H9 (cell line): ENCODE data around the gene NKD1. TPM values are rescaled to one million over a fixed set of nuclear protein-coding genes. Genes with fewer than 3 reads are reported as not detected.

Source experiments
- DNase-seq: peaks from one replicate; pipeline ENCODE4 v3.0.0-alpha.2; 2017
- H2AFZ ChIP-seq: one replicate; pipeline ENCODE4 v1.6.1; 2013; ENCODE audit warnings: mild to moderate bottlenecking, low read length, control low read depth, moderate library complexity
- H2AK5ac ChIP-seq: 2 replicates; pipeline ENCODE4 v1.6.1; 2013; ENCODE audit warnings: low read length, control low read depth, mixed read lengths; ENCODE audit not compliant: insufficient read length
- H2BK120ac ChIP-seq: one replicate; pipeline ENCODE4 v1.6.1; 2013; ENCODE audit warnings: low read depth, mild to moderate bottlenecking, low read length, control low read depth, inconsistent platforms; ENCODE audit not compliant: poor library complexity, severe bottlenecking
- H2BK12ac ChIP-seq: 2 replicates; pipeline ENCODE4 v1.6.1; 2013; ENCODE audit warnings: low read length, control low read depth, mixed read lengths, low read depth; ENCODE audit not compliant: insufficient read length
- H2BK15ac ChIP-seq: 2 replicates; pipeline ENCODE4 v1.6.1; 2013; ENCODE audit warnings: low read depth, low read length, control low read depth
- H2BK20ac ChIP-seq: one replicate; pipeline ENCODE4 v1.6.1; 2013; ENCODE audit warnings: low read depth, mild to moderate bottlenecking, low read length, control low read depth, inconsistent platforms; ENCODE audit not compliant: poor library complexity, severe bottlenecking
- H2BK5ac ChIP-seq: 2 replicates; pipeline ENCODE4 v1.6.1; 2013; ENCODE audit warnings: low read length, control low read depth, mixed read lengths; ENCODE audit not compliant: insufficient read length
- H3K14ac ChIP-seq: 2 replicates; pipeline ENCODE4 v1.6.1; 2013; ENCODE audit warnings: low read length, control low read depth; ENCODE audit not compliant: insufficient read depth
- H3K18ac ChIP-seq: 2 replicates; pipeline ENCODE4 v1.6.1; 2013; ENCODE audit warnings: low read depth, mild to moderate bottlenecking, mixed read lengths, low read length, control low read depth; ENCODE audit not compliant: insufficient read length
- H3K23ac ChIP-seq: 2 replicates; pipeline ENCODE4 v1.6.1; 2013; ENCODE audit warnings: low read length, control low read depth, mixed read lengths, low read depth; ENCODE audit not compliant: insufficient read length
- H3K23me2 ChIP-seq: 2 replicates; pipeline ENCODE4 v1.6.1; 2013; ENCODE audit warnings: low read depth, mild to moderate bottlenecking, mixed read lengths, low read length, control low read depth; ENCODE audit not compliant: insufficient read length, poor library complexity, severe bottlenecking
- H3K27ac ChIP-seq: 2 replicates; pipeline ENCODE4 v1.5.1; 2013; ENCODE audit warnings: low read length, control low read depth, mixed read lengths, low read depth; ENCODE audit not compliant: insufficient read length
- H3K27me3 ChIP-seq: 2 replicates; pipeline ENCODE4 v1.6.1; 2013; ENCODE audit warnings: low read length, control low read depth, inconsistent platforms; ENCODE audit not compliant: insufficient read depth
- H3K4ac ChIP-seq: 2 replicates; pipeline ENCODE4 v1.6.1; 2013; ENCODE audit warnings: low read depth, mild to moderate bottlenecking, control low read depth, inconsistent platforms, low read length, moderate library complexity
- H3K4me1 ChIP-seq: 2 replicates; pipeline ENCODE4 v1.6.1; 2013; ENCODE audit warnings: low read length, control low read depth, inconsistent platforms; ENCODE audit not compliant: insufficient read depth
- H3K4me2 ChIP-seq: 2 replicates; pipeline ENCODE4 v1.6.1; 2013; ENCODE audit warnings: low read length, control low read depth, mixed read lengths; ENCODE audit not compliant: insufficient read length, insufficient read depth
- H3K56ac ChIP-seq: 2 replicates; pipeline ENCODE4 v1.6.1; 2013; ENCODE audit warnings: low read depth, mild to moderate bottlenecking, mixed read lengths, low read length, control low read depth; ENCODE audit not compliant: insufficient read length
- H3K79me1 ChIP-seq: 2 replicates; pipeline ENCODE4 v1.6.1; 2013; ENCODE audit warnings: low read depth, mild to moderate bottlenecking, moderate library complexity, low read length, control low read depth, inconsistent platforms; ENCODE audit not compliant: insufficient read depth, poor library complexity, severe bottlenecking
- H3K79me2 ChIP-seq: 2 replicates; pipeline ENCODE4 v1.6.1; 2013; ENCODE audit warnings: low read length, control low read depth, inconsistent platforms; ENCODE audit not compliant: insufficient read depth
- H3K9ac ChIP-seq: 2 replicates; pipeline ENCODE4 v1.6.1; 2013; ENCODE audit warnings: low read length, control low read depth, mixed read lengths; ENCODE audit not compliant: insufficient read length; ENCODE audit errors: extremely low read depth
- H3K9me3 ChIP-seq: one replicate; pipeline ENCODE4 v1.6.1; 2013; ENCODE audit warnings: low read depth, low read length, inconsistent platforms; ENCODE audit not compliant: control insufficient read depth
- H3T11ph ChIP-seq: one replicate; pipeline ENCODE4 v1.6.1; 2013; ENCODE audit warnings: mild to moderate bottlenecking, low read length, control low read depth, inconsistent platforms
- H4K20me1 ChIP-seq: one replicate; pipeline ENCODE4 v1.6.1; 2013; ENCODE audit not compliant: control insufficient read depth, insufficient read length, insufficient read depth
- H4K5ac ChIP-seq: 2 replicates; pipeline ENCODE4 v1.6.1; 2013; ENCODE audit warnings: low read depth, mild to moderate bottlenecking, mixed read lengths, low read length, control low read depth; ENCODE audit not compliant: insufficient read length
- H4K8ac ChIP-seq: replicated peaks from 2 replicates; pipeline ENCODE4 v1.6.1; 2013; ENCODE audit warnings: low read length, control low read depth, mixed read lengths, low read depth; ENCODE audit not compliant: insufficient read length
- H4K91ac ChIP-seq: 2 replicates; pipeline ENCODE4 v1.6.1; 2013; ENCODE audit warnings: low read depth, mild to moderate bottlenecking, moderate library complexity, mixed read lengths, low read length, control low read depth; ENCODE audit not compliant: insufficient read length
- H3K27ac Mint-ChIP-seq, 3 experiments: 2 replicates in 2 of 3; 3 replicates in 1 of 3; pipeline ENCODE4 v1.8.0; 2020 to 2021; ENCODE audit warnings: mixed read lengths in 3 of 3, mild to moderate bottlenecking in 1 of 3, moderate library complexity in 1 of 3
- H3K27me3 Mint-ChIP-seq: 2 replicates; pipeline ENCODE4 v1.8.0; 2021; ENCODE audit warnings: low read depth, mild to moderate bottlenecking, moderate library complexity, mixed read lengths
- H3K36me3 Mint-ChIP-seq, 3 experiments: 2 replicates in 2 of 3; 3 replicates in 1 of 3; pipeline ENCODE4 v1.8.0; 2020 to 2021; ENCODE audit warnings: low read depth in 3 of 3, mixed read lengths in 3 of 3; ENCODE audit not compliant: insufficient read depth in 1 of 3
- H3K4me1 Mint-ChIP-seq, 2 experiments: 2 replicates each; pipeline ENCODE4 v1.8.0; 2020; ENCODE audit warnings: mixed read lengths in 2 of 2
- H3K4me3 Mint-ChIP-seq, 2 experiments: 2 replicates in 1 of 2; 3 replicates in 1 of 2; pipeline ENCODE4 v1.8.0; 2020 to 2021; ENCODE audit warnings: mild to moderate bottlenecking in 2 of 2, mixed read lengths in 2 of 2, moderate library complexity in 1 of 2
- H3K9me3 Mint-ChIP-seq, 2 experiments: 2 replicates in 1 of 2; 3 replicates in 1 of 2; pipeline ENCODE4 v1.8.0; 2020; ENCODE audit warnings: mild to moderate bottlenecking in 2 of 2, mixed read lengths in 2 of 2, moderate library complexity in 1 of 2
- WGBS: extraction: QIAGEN DNeasy Blood & Tissue Kit; methylation state at CpG from one replicate; pipeline ENCODE4 v1.1.7; 2013; ENCODE audit warnings: missing lambda C conversion rate, low lambda C conversion rate, mixed read lengths; ENCODE audit not compliant: insufficient read length; ENCODE audit errors: extremely low coverage; 5-methylcytosine and 5-hydroxymethylcytosine counted together
- total RNA-seq: library from RNA; stranded (reverse); gene quantifications from 2 replicates; pipeline ENCODE4 v1.2.1, GENCODE V29; 2021
- TF ChIP-seq, protein P1 (sequence below): fragments of 200-600 bp; sonication (generic); conservative IDR thresholded peaks from 3 replicates; pipeline ENCODE4 v1.8.0; 2021; ENCODE audit warnings: antibody characterized with exemption, mild to moderate bottlenecking

Gene NKD1
- total RNA-seq, 1 experiment from 2014 or later, result 1.9 TPM

DNA sequence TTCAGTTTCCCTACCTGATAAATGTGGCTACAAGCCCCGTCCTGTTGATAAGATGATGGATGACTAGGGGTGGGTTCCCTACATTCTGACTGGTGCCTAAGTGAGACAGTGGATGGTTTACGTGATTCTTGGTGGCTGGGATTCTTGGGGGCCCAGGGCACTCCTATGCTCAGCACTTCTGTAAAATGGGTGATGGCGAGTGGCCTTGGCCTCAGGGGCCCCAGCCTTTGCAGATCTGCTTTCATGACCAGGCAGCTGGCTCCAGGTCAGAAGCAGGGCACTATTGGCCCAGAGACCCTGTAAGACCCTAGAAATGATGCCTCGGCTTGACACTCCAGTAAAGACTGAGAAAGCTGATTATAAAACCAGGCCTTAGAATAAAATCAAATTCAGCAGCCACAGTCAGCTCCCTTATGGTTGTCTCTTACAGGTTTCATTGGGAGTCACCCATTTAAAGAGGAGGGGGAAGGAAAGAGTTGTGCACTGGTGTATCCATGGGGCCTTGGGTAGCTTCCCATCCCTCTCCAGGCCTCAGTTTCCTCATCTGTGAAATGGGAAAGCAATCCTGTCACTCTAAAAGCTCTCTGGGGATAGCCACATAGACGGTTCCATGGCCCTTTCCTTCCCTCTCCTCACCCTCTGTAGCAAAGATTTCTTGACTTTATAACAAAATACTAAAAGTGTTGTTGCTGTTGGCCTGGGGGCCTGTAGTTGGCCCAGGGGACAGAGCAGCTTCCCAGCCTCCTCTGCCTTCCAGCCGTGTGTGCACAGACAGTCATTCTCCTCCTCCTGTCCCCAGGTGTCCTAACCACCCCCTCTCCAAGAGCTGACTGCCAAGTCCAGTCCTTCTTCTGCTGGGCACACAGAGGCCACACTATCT is 131.7 kb downstream of the NKD1 start:
- Mint-ChIP-seq H3K36me3 (no peaks in the 10 kb centered on the region), H3K9me3 (no peaks in the 10 kb centered on the region), H3K27me3 (peaks cover 2% of the 10 kb centered on the region), H3K4me3 (no peak overlapping the region), H3K27ac (no peak overlapping the region; a peak in 1 of 7 replicates), H3K4me1 (no peaks in the 10 kb centered on the region)
- H2BK12ac ChIP-seq, result no peak overlapping the region
- H3K9me3 ChIP-seq, result no peaks in the 10 kb centered on the region
- no peak overlapping the region for H2AK5ac ChIP-seq
- H3K14ac ChIP-seq, result no peak overlapping the region
- H2BK120ac ChIP-seq, result no peak overlapping the region
- H3K23ac ChIP-seq, result no peak overlapping the region
- no peak overlapping the region for H4K8ac ChIP-seq
- DNase-seq, result no peak
- H3K79me1 ChIP-seq, result no peaks in the 10 kb centered on the region
- no peak overlapping the region for H3K9ac ChIP-seq
- H2AFZ ChIP-seq, result no peak overlapping the region
- H3K79me2 ChIP-seq, result no peaks in the 10 kb centered on the region
- H3K18ac ChIP-seq, result no peak overlapping the region
- no peak overlapping the region for H2BK5ac ChIP-seq
- H3K4me1 ChIP-seq, result no peaks in the 10 kb centered on the region
- H3K27ac ChIP-seq, result no peak overlapping the region
- no CpG with 5 or more reads among the region's 6 CpGs for WGBS
- TF ChIP-seq, protein P1, sequence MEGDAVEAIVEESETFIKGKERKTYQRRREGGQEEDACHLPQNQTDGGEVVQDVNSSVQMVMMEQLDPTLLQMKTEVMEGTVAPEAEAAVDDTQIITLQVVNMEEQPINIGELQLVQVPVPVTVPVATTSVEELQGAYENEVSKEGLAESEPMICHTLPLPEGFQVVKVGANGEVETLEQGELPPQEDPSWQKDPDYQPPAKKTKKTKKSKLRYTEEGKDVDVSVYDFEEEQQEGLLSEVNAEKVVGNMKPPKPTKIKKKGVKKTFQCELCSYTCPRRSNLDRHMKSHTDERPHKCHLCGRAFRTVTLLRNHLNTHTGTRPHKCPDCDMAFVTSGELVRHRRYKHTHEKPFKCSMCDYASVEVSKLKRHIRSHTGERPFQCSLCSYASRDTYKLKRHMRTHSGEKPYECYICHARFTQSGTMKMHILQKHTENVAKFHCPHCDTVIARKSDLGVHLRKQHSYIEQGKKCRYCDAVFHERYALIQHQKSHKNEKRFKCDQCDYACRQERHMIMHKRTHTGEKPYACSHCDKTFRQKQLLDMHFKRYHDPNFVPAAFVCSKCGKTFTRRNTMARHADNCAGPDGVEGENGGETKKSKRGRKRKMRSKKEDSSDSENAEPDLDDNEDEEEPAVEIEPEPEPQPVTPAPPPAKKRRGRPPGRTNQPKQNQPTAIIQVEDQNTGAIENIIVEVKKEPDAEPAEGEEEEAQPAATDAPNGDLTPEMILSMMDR, result no peak
- H4K20me1 ChIP-seq, result no peaks in the 10 kb centered on the region
- H3K56ac ChIP-seq, result no peak overlapping the region
- no peaks in the 10 kb centered on the region for H3K27me3 ChIP-seq
- H3T11ph ChIP-seq, result no peak overlapping the region
- H3K4me2 ChIP-seq, result no peak overlapping the region
- no peak overlapping the region for H3K4ac ChIP-seq
- no peak overlapping the region for H4K5ac ChIP-seq
- no peaks in the 10 kb centered on the region for H3K23me2 ChIP-seq
- H2BK15ac ChIP-seq, result no peak overlapping the region
- H4K91ac ChIP-seq, result no peak overlapping the region
- H2BK20ac ChIP-seq, result no peak overlapping the region
